HL-60 (cell line): ENCODE results near the gene GP9.

Experiments used
- DNase-seq, 2 experiments: peaks; one replicate each; pipeline ENCODE4 v3.0.0-alpha.2; 2010 to 2020; ENCODE audit warnings: low read depth in 1 of 2, low spot score in 1 of 2
- H3K27ac ChIP-seq: fragments of 250-450 bp; sonication (Bioruptor Pico); replicated peaks from 2 replicates; pipeline ENCODE4 v1.5.1; 2020; ENCODE audit warnings: mild to moderate bottlenecking, moderate library complexity
- H3K27me3 ChIP-seq: fragments of 250-450 bp; sonication (Bioruptor Pico); 2 replicates; pipeline ENCODE4 v1.5.1; 2021; ENCODE audit warnings: mild to moderate bottlenecking, moderate library complexity; ENCODE audit not compliant: insufficient read depth, poor library complexity, severe bottlenecking
- H3K4me3 ChIP-seq: replicated peaks from 2 replicates; pipeline ENCODE4 v1.5.1; 2011; ENCODE audit warnings: mild to moderate bottlenecking, control low read depth, low read length; ENCODE audit not compliant: insufficient read depth
- GABPA ChIP-seq: IDR thresholded peaks from 2 replicates; pipeline ENCODE4 v1.6.1; 2012; ENCODE audit warnings: low read depth
- POLR2AphosphoS5 ChIP-seq: IDR thresholded peaks from 2 replicates; pipeline ENCODE4 v1.6.1; 2012; ENCODE audit warnings: low read depth
- SPI1 ChIP-seq: IDR thresholded peaks from 2 replicates; pipeline ENCODE4 v1.6.1; 2012; ENCODE audit warnings: low read depth, mild to moderate bottlenecking, borderline replicate concordance
- TF ChIP-seq, protein P1 (sequence below): IDR thresholded peaks from one replicate; pipeline ENCODE4 v1.5.1; 2011; ENCODE audit warnings: low read length, control low read depth, inconsistent platforms; ENCODE audit not compliant: insufficient read depth
- TF ChIP-seq, protein P2 (sequence below): IDR thresholded peaks from 2 replicates; pipeline ENCODE4 v1.6.1; 2012; ENCODE audit warnings: low read depth; ENCODE audit not compliant: insufficient replicate concordance

The GP9 gene

DNA sequence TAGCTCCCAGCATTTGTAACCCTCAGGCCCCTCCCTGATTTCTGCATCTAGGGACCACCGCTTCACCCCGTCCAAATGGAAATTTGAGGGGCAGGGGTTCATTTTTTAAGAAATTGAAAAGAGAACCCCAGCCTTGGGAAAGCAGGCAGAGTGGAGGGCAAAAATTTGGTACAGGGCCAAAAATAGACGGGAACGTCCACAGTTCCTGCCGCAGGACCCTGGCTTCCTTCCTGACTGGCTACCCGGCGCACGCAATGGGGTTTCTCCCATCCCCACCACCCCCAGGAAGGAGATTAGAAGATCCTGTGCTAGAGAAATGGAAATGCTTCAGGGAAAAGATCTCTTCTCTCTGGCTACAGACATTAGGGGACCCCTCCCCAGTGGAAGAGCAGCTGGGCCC, 20.9 kb downstream of the GP9 start:
- H3K27ac ChIP-seq = no peak overlapping the region
- no peak for DNase-seq
- H3K4me3 ChIP-seq = no peak overlapping the region
- TF ChIP-seq POLR2AphosphoS5 (no peak), SPI1 (no peak), GABPA (no peak)
- TF ChIP-seq, protein P1, sequence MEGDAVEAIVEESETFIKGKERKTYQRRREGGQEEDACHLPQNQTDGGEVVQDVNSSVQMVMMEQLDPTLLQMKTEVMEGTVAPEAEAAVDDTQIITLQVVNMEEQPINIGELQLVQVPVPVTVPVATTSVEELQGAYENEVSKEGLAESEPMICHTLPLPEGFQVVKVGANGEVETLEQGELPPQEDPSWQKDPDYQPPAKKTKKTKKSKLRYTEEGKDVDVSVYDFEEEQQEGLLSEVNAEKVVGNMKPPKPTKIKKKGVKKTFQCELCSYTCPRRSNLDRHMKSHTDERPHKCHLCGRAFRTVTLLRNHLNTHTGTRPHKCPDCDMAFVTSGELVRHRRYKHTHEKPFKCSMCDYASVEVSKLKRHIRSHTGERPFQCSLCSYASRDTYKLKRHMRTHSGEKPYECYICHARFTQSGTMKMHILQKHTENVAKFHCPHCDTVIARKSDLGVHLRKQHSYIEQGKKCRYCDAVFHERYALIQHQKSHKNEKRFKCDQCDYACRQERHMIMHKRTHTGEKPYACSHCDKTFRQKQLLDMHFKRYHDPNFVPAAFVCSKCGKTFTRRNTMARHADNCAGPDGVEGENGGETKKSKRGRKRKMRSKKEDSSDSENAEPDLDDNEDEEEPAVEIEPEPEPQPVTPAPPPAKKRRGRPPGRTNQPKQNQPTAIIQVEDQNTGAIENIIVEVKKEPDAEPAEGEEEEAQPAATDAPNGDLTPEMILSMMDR = no peak
- TF ChIP-seq, protein P2, sequence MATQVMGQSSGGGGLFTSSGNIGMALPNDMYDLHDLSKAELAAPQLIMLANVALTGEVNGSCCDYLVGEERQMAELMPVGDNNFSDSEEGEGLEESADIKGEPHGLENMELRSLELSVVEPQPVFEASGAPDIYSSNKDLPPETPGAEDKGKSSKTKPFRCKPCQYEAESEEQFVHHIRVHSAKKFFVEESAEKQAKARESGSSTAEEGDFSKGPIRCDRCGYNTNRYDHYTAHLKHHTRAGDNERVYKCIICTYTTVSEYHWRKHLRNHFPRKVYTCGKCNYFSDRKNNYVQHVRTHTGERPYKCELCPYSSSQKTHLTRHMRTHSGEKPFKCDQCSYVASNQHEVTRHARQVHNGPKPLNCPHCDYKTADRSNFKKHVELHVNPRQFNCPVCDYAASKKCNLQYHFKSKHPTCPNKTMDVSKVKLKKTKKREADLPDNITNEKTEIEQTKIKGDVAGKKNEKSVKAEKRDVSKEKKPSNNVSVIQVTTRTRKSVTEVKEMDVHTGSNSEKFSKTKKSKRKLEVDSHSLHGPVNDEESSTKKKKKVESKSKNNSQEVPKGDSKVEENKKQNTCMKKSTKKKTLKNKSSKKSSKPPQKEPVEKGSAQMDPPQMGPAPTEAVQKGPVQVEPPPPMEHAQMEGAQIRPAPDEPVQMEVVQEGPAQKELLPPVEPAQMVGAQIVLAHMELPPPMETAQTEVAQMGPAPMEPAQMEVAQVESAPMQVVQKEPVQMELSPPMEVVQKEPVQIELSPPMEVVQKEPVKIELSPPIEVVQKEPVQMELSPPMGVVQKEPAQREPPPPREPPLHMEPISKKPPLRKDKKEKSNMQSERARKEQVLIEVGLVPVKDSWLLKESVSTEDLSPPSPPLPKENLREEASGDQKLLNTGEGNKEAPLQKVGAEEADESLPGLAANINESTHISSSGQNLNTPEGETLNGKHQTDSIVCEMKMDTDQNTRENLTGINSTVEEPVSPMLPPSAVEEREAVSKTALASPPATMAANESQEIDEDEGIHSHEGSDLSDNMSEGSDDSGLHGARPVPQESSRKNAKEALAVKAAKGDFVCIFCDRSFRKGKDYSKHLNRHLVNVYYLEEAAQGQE = no peak
- H3K27me3 ChIP-seq = no peaks in the 10 kb centered on the region

DNA sequence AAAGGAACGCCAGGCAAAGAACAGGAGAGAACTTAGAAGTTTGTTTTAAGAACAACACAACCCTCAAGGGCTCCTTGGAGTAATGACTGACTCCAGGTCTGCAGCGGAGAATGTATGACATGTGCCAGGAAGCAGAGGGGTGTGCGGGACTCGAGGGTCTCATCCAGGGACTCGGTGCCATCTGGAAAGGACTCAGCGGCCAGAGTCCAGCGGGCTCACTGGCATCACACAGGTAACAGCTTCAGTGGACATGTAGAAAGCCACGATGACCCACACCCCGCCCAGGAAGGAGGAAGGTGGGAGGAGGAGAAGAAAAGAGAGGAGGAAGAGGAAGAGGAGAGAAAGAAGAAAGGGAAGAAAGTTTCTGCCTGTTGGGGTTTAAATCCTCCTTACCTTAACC, 21.4 kb downstream of the GP9 start:
- H3K27ac ChIP-seq = no peak overlapping the region
- DNase-seq = peak in 1 of 2 experiments; percentile 10
- H3K27me3 ChIP-seq = no peaks in the 10 kb centered on the region
- TF ChIP-seq POLR2AphosphoS5 (no peak), SPI1 (no peak)
- TF ChIP-seq, protein P1 = no peak
- TF ChIP-seq, protein P2 = no peak
- H3K4me3 ChIP-seq = no peak overlapping the region

DNA sequence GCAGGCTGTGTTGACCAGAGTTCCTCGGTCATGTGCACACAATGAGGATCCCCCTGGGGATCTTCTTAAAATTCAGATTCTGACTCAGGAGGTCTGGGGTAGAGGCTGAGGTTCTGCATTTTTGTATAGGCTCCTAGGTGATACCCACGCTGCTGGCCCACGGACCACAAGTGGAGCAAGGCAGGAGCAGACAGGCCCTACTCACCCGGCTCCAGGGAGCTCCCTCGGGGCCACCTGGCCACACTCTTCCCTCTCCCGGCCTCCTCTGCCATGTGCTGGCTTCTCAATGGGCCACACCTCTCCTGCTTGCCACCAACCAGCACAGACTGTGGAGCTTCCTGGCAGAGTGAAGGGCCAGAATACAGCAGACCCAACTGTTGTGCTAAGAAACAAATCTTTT, 23.9 kb downstream of the GP9 start:
- TF ChIP-seq SPI1 (no peak), GABPA (no peak), POLR2AphosphoS5 (no peak)
- TF ChIP-seq, protein P2 = no peak
- TF ChIP-seq, protein P1 = no peak
- DNase-seq = no peak
- Histone ChIP-seq H3K27ac (no peak overlapping the region), H3K4me3 (no peak overlapping the region), H3K27me3 (no peaks in the 10 kb centered on the region)
